HG03442 (cell line): ENCODE results near the gene RIC1.
"Not testable (repeated sequence)": the region's sequence is repeated elsewhere in the genome, so short reads cannot be mapped to it uniquely, and the experiment has no call there.

Source experiments
- ATAC-seq: cut with Tn5 transposase; IDR thresholded peaks from one replicate; pipeline ENCODE4 v1.9.1; 2021; ENCODE audit warnings: mild to moderate bottlenecking, moderate library complexity; ENCODE audit not compliant: unreplicated experiment

The RIC1 gene, protein sequence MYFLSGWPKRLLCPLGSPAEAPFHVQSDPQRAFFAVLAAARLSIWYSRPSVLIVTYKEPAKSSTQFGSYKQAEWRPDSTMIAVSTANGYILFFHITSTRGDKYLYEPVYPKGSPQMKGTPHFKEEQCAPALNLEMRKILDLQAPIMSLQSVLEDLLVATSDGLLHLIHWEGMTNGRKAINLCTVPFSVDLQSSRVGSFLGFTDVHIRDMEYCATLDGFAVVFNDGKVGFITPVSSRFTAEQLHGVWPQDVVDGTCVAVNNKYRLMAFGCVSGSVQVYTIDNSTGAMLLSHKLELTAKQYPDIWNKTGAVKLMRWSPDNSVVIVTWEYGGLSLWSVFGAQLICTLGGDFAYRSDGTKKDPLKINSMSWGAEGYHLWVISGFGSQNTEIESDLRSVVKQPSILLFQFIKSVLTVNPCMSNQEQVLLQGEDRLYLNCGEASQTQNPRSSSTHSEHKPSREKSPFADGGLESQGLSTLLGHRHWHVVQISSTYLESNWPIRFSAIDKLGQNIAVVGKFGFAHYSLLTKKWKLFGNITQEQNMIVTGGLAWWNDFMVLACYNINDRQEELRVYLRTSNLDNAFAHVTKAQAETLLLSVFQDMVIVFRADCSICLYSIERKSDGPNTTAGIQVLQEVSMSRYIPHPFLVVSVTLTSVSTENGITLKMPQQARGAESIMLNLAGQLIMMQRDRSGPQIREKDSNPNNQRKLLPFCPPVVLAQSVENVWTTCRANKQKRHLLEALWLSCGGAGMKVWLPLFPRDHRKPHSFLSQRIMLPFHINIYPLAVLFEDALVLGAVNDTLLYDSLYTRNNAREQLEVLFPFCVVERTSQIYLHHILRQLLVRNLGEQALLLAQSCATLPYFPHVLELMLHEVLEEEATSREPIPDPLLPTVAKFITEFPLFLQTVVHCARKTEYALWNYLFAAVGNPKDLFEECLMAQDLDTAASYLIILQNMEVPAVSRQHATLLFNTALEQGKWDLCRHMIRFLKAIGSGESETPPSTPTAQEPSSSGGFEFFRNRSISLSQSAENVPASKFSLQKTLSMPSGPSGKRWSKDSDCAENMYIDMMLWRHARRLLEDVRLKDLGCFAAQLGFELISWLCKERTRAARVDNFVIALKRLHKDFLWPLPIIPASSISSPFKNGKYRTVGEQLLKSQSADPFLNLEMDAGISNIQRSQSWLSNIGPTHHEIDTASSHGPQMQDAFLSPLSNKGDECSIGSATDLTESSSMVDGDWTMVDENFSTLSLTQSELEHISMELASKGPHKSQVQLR (N-terminal part only)

DNA sequence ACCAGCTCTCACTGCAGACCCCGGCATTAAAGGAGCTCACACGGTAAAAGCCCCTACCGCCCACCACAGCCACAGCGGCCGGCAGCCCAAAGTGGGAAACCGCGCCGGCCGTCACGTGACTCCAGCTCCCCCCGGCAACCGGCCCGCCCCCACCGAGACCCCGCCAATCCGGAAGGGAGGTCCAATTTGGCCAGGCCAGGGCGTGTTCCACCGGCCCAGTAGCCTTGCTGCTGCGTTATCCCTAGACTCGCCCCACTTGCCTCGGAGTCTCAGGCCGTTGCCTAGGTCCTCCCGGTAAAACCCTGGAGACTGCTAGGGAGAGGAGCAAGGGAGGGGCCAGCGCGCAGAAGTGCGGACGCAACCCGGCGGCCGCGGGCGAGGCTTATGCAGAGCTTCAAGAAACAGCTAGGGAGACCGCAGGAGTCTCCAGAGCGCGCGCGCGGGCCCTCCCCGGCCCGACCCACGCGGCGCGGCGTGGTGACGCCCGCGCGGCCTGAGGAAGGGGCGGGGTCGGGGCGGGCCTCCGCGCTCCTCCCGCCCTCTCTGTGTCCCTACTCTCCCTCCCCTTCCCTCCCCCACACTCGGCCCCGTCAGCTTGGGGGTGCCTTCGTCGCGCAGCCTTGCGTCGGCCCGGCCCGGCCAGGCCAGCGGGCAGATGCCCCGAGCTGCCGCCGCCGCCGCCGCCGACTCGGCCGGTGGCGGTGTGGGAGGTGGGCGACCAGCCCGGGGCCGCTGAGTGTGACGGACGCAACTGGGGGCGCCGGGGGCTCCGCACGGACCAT lies at the start of gene RIC1:
RIC1 (plus strand) TSS at position 578 of the 782 bp plus-strand sequence; CDS start at position 781, 203 bp downstream.
- ATAC-seq, result peak; percentile 58

DNA sequence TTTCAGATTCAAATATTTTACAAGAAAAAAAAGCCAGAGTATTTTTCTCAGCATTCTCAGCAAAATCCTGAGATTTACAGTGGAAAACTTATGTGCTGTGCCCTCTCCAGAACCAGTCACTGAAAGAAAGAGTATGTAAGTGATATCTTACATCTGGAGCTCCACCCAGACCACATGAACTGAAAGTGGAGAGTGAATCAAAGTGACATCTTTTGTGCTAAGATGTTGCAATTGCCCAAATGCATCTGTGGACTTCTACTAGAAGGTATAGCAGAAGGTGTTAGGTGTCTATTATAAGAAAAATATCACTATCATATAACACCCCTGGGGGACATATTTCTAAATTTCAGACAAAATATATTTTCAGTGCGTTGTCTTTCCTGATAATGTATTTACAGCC lies 49.0 kb upstream of the RIC1 start:
- no peak for ATAC-seq

DNA sequence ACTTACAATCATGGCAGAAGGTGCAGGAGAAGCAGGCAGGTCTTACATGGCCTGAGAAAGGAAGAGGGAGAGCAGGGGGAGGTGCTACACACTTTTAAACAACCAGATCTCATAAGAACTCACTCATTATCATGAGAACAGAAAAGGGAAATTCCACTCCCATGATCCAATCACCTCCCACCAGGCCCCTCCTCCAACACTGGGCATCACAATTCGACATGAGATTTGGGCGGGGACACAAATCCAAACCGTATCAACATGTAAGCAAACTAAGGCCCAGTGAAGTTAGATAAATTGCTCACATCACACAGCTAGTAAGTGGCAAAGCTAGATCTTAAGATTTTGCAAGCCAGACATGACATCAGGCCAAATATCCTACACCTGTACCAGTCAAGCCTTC lies 48.3 kb upstream of the RIC1 start:
- no peak for ATAC-seq

DNA sequence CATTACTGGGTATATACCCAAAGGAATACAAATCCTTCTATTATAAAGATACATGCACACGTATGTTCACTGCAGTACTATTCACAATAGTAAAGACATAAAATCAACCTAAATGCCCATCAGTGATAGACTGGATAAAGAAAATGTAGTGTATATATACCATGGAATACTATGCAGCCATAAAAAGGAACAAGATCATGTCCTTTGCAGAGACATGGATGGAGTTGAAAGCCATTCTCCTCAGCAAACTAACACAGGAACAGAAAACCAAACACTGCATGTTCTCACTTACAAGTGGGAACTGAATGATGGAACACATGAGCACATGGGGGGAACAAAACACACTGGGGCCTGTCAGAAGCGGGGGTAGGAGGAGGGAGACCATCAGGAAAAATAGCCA lies 47.2 kb upstream of the RIC1 start:
- not testable (repeated sequence) for ATAC-seq

DNA sequence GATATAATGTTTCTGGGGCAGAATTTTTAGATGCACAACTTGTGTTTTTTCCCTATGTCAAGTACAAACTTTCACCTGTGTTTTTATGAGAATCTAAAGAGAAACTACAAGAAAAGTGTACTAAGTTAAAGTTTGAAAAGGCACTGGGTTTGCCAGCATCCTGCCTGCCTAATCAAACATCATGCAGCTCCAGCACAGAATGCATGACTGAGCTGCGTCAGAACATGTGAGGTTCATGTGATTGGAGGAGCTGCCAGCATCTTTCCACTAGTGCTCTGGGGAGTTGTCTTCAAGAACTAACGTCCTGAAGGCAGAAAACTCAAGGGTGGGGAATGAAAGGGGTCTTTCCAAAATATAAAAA lies 46.1 kb upstream of the RIC1 start:
- peak; percentile 47 for ATAC-seq

DNA sequence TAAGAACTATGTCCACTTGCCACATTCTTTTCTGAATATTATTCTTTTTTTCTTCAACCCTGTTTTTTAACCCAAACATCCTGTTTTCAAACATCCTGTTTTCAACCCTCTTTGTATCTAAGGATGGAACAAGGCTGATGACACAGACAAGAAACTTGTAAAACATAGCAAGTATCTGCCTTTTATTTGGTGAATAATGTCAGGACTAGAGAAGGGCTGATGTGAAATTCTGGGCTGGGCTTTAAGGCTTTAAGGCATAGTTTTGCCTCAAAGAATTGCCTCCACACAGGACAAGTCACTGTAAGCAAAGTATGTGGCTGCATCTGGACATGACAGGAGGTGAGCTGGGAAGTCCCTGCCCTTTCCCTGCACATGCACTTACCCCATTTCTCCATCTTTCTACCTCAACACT lies 42.5 kb upstream of the RIC1 start:
- peak; percentile 33 for ATAC-seq

DNA sequence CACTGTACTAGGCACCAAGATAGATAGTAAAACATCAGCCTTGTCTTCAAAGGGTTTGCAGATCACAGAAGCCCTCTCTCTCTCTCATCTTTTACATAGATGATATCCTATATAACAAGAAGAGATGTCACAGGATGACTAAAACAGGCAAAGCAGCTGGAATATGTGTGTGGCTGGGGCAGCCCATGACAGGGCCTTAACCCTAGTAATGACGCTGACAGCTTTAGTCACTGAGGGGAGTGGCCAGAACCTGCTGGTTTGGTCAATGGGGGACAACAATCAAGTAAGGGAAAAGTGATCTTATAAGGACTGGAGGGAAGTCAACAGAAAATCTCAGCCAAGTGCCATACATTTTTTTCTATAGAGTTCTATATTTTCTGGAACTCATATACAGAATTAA lies 41.9 kb upstream of the RIC1 start:
- no peak for ATAC-seq

DNA sequence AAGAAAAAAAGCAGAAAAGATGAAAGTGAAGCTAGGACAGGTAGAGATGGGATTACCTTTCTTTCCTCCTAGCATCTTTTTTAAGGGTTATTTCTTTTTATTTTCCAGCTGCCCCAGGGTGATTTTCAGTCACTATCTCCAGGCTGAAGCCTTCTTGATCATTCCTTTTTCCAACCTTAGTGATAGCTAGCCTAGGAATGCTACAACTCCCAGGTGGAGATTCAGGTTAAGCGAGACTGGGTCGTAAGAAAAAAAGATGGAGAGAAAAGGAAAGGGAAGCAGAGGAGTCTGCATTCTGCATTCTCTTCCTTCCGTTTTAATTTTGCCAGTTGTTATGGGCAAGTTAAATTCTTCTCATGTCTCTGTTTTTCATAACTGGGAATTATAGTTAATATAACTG lies 36.7 kb upstream of the RIC1 start:
- ATAC-seq, result no peak

DNA sequence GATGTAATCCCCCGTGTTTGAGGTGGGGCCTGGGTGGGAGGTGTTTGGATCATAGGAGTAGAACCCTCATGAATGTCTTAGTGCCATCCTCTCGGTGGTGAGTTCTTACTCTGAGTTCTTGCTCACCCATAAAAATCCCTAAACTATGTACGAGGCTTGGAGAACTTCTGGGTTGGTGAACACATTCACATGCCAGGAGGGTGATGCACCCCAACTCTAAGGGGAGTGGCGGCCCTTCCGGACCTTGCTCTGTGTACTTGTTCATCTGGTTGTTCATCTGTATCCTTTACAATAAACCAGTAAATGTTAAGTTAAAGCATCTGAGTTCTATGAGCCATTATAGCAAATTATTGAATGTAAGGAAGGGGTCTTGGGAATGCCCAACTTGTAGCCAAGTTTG lies 36.0 kb upstream of the RIC1 start:
- no peak for ATAC-seq

DNA sequence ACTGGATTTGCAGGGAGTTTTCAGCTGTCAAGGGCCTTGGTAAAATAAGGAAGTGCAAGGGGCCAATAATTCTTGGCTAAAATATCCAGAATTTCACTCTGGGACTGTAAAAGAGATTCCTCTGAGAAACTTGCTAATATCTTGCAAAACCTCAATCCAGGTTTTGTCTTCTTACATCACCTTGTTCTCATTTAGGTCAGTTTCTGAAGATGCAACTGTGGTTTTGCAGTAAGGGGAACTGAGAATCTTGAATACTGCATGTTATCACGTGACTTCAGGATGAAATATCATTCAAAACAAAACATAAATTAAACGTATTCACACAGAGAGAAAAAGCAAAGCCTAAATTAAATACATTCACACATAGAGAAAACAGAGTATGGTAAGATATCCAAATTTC lies 35.0 kb upstream of the RIC1 start:
- peak; percentile 63 for ATAC-seq

DNA sequence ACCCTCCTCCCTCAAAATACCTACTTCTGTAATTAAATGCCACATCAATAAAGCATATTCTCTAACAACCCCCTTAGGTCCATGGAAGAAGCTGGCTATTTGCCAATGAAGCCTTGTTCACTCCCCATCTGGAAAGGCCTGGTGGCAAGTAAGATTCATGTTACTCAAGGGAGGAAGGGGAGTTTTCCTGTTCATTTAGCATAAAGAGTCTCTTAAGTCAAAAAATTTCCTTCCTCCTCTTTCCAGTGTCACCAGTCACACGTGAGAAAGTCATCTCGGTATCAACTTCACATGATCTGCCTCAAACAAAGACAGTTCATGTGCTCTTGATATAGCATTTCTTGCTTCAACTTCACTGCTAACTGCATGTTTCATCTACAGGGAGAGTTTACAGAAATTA lies 32.7 kb upstream of the RIC1 start:
- no peak for ATAC-seq

DNA sequence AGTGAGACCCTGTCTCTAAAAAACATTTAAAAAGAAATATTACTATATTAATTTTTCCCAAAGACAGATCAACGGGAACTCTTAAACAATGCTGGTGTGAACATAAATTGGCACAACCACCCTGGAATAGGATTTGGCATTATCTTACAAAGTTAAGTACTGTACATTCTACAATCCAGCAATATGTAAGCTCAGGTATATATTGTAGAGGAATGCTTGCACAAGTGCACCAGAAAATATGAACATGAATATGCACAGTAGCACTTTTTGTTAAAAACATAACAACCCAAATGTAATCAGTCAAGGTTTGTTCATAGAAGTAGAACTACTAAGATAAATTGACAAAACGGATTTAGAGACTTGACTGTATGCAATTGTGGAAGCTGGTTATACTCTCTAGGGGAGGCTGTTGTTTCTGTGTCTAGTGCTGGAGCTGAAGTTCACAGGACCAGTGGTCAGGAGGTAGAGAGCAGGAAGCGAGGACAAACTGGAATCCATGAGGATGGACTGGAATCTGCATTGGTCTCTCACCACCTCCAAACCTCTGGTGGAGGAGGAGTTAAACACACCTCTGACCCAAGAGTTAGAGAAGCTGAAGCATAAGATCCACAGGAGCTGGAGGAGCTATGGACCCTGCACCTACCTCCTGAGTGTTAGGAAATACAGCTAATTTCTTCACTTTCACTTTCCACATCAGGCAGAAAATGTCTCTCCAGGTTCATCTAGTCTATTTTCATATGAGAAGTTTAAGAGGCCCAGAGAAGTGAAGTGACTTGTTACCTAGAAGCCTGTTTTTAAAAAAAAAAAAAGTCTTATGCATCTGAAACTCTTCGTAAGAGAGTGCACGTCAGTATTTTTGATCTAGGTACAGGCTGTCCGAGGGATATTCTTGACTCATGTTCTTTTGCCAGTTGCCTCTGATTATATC lies 20.3 kb upstream of the RIC1 start:
- ATAC-seq, result peak; percentile 67

DNA sequence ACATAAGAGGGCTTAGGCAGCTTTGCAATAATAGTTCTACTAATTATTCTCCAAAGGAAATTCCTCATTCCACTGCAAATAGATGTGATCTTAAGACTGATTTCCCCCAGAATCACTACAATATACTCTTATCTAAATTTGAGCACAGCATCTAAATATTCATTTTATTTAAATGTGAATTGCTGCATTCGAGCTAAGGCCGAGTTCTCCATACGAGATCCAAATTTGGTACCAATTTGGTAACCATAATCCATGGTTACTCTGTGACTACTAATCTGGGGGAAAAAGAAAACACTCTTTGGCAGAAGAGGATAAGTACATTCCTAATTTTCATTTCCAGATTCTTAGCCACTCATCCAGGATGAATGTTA lies 19.7 kb upstream of the RIC1 start:
- ATAC-seq, result no peak

DNA sequence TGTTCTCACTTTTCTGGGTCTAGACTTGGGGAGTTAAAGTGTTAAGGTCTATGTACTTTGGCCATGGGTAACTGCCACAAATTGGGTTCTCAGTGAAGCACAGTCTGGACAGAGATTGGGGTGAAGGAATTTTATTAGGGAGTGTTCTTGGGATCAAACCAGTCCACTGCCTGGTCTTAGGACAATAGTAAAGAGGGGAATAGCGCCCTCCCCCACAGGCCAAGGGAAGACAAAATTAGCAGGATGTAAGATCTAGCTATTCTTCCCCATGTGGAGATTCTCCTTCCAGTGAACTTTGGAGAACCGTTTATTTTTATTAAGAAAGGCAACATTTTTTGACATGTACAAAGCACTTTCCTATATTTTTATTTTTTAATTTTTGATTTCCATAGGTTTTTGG lies 18.4 kb upstream of the RIC1 start:
- ATAC-seq, result no peak

DNA sequence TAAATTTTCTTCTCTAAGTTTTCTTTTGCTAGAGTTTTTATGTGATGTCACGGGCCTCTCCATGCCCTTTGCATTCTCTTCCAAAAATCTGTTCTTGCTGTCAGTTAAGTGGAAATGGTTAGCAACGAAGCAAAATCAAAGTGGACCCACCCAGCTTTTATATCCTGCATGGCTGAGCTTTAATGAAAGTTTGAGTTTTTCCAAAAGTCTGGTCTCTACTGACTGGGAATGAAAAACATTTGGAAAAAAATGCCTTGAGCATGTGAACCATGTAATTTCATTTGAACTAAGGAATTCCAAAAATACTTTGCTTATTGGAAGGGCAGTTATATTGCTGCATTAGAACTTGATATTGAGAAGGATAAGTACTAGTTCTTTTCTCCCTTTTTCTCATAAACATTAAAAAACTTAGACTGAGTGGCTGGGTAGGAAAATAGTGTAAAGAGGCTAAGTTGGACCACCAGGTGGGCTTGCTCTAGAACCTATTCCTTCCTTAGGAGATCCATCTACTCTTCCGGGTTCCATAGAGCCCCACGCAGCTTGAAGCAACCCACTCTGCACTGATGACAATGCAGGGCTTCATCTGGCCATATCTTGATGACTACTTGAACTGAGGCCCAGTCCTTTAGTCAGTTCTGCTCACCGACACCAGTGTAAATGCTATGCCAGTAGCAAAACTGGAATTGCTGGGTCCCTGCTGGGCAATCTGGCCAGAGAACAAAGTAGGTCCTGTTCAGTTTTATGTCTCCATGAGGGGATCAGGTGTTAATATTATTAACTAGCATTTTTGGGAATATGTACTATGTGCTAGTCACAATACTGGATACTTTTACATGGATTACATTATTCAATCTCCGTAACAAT lies 17.4 kb upstream of the RIC1 start:
- no peak for ATAC-seq

DNA sequence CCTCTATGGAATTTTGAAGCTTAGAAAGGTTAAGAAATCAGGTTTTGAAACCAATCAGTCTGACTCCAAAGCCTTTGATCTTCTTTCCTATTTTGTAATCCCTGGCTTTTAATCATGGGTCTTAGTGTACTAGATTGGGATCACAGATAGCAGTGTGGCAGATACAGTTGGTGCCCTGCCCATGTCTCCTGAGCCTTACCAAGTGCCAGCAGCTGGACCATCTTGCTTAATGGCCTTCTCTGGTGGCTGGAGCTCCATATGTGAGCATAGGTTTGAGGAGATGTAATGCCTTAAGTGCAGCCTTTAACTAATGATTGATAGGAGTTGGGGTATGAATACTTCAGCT lies 16.7 kb upstream of the RIC1 start:
- no peak for ATAC-seq

DNA sequence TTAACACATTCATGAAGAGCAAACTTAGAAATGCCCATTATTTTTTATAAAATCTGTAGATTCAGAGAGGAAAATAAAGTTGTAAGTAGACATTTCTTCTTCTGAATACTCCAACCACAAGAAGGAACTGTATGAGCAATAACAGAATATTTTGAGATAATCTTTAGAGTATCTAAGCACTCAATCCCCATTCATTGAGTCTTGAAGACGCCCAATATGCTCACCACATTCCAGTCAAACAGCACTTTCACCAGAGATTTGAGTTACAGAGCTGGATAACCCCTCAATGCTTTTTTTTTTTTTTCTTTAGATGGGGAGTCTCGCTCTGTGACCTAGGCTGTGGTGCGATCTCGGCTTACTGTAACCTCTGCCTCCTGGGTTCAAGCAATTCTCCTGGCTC lies 14.7 kb upstream of the RIC1 start:
- ATAC-seq, result no peak

DNA sequence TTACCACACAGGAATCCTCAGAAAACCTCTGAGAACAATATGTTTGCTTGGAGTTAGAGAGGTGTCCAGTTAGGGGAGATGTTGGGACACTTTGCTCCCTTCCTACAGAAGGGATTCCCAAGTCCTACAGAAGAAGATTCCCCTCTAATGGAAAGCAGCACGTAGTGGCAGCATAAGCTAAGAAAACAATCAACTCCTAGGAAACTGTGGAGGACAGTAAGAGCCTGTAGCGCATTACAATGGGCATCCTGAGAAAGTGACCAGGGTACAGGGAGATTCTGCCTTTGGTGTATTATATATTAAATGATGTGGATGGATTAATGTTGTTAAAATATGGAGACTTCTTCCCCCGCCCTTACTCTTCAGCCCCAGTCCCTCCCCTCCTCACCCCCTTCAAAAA lies 13.9 kb upstream of the RIC1 start:
- ATAC-seq, result no peak

DNA sequence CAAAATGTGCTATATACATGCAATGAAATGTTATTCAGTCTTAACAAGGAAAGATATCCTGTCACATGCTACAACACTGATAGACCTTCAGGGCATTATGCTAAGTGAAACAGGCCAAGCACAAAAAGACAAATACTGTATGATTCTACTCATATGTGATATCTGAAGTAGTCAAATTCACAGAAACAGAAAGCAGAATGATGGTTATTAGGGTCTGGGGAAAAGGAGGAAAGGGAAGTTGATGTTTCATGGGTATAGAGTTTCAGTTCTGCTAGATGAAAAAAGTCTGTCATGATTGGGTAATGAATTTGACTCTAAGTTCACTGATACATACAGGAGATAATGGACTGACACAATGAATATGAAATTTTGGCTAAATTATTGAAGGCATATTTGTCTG lies 11.2 kb upstream of the RIC1 start:
- ATAC-seq, result peak; percentile 96
